ENCODE measurements around the gene HSD17B2. TPM values are rescaled to one million over a fixed set of nuclear protein-coding genes. Genes with fewer than 3 reads are reported as not detected.

Gene HSD17B2
- polyA plus RNA-seq, 1 of the 3 experiments (the other 2 are of a cell fraction), result not detected

- Histone ChIP-seq H3K9ac (no peak overlapping the region), H3K36me3 (replicated peaks in 1 of 2; ENCODE audit: control insufficient read depth in 1 of 2, insufficient read depth in 2 of 2, low read length in 1 of 2) (no peaks in the 10 kb centered on the region), H3K4me3 (ENCODE audit: low read depth in 2 of 2, low read length in 1 of 2) (no peak overlapping the region), H3K27ac (ENCODE audit: low read depth in 2 of 2, low read length in 1 of 2) (no peak overlapping the region), H3K4me1 (ENCODE audit: control insufficient read depth in 1 of 2, insufficient read depth in 2 of 2, low read depth in 1 of 2, low read length in 1 of 2) (no peaks in the 10 kb centered on the region), H3F3A (replicated peaks; ENCODE audit: insufficient read depth) (no peaks in the 10 kb centered on the region), H3K9me3 (no peaks in the 10 kb centered on the region), H3K9me2 (no peaks in the 10 kb centered on the region), H3K79me2 (ENCODE audit: insufficient read depth) (no peaks in the 10 kb centered on the region), H3K4me2 (no peak overlapping the region), H3K27me3 (ENCODE audit: insufficient read depth) (peaks cover 7% of the 10 kb centered on the region; the same call in 1 of the 2 replicates), H4K20me1 (ENCODE audit: insufficient read depth) (no peaks in the 10 kb centered on the region), H2AFZ (ENCODE audit: low read depth) (no peak overlapping the region)
- WGBS (ENCODE audit: low lambda C conversion rate), result 20% methylated on average over 4 of the region's 4 CpGs
- TF ChIP-seq GATA2 (CRISPR knock-in tag; IDR thresholded peaks at IDR 0.05) (no peak), USF1 (IDR thresholded peaks at IDR 0.05; ENCODE audit: borderline replicate concordance, low read depth) (no peak), POLR2AphosphoS5 (IDR thresholded peaks at IDR 0.05; ENCODE audit: low read depth, low read length) (no peak), TAF1 (IDR thresholded peaks at IDR 0.05; ENCODE audit: borderline replicate concordance, low read depth, low read length) (no peak)
- CTCF ChIA-PET, result no interaction called here
- POLR2A ChIA-PET, result no interaction called here
- no peak for DNase-seq
Measured at GRCh38 chr16:82070656-82071369, 35.8 kb downstream of the HSD17B2 start.

GRCh38 chr16:82071421-82071820, 36.4 kb downstream of the HSD17B2 start:
- no peaks in the 10 kb centered on the region for H3K4me1 ChIP-seq (ENCODE audit: control insufficient read depth in 1 of 2, insufficient read depth in 2 of 2, low read depth in 1 of 2, low read length in 1 of 2)
- H3K36me3 ChIP-seq (replicated peaks in 1 of 2; ENCODE audit: control insufficient read depth in 1 of 2, insufficient read depth in 2 of 2, low read length in 1 of 2), result no peaks in the 10 kb centered on the region
- CTCF ChIA-PET, result no interaction called here
- H3K9me2 ChIP-seq, result no peaks in the 10 kb centered on the region
- H3K4me2 ChIP-seq, result no peak overlapping the region
- POLR2A ChIA-PET, result no interaction called here
- H2AFZ ChIP-seq (ENCODE audit: low read depth), result no peak overlapping the region
- H3K27me3 ChIP-seq (ENCODE audit: insufficient read depth), result peaks cover 7% of the 10 kb centered on the region; the same call in 1 of the 2 replicates
- no peaks in the 10 kb centered on the region for H3F3A ChIP-seq (replicated peaks; ENCODE audit: insufficient read depth)
- no peak overlapping the region for H3K4me3 ChIP-seq (ENCODE audit: low read depth in 2 of 2, low read length in 1 of 2)
- H3K27ac ChIP-seq (ENCODE audit: low read depth in 2 of 2, low read length in 1 of 2), result no peak overlapping the region
- DNase-seq, result no peak
- H3K9ac ChIP-seq, result no peak overlapping the region
- no peaks in the 10 kb centered on the region for H4K20me1 ChIP-seq (ENCODE audit: insufficient read depth)
- H3K79me2 ChIP-seq (ENCODE audit: insufficient read depth), result no peaks in the 10 kb centered on the region
- whole genome bisulfite sequencing (ENCODE audit: low lambda C conversion rate), result 24% methylated on average over 4 of the region's 4 CpGs
- TF ChIP-seq PBX3 (IDR thresholded peaks at IDR 0.05), result no peak
- TF ChIP-seq CHD2 (IDR thresholded peaks at IDR 0.05; ENCODE audit: low read length, partially characterized antibody), result no peak
- TF ChIP-seq, protein P1, sequence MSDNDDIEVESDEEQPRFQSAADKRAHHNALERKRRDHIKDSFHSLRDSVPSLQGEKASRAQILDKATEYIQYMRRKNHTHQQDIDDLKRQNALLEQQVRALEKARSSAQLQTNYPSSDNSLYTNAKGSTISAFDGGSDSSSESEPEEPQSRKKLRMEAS (IDR thresholded peaks at IDR 0.05; ENCODE audit: low read depth), result no peak
- TF ChIP-seq, protein P2, sequence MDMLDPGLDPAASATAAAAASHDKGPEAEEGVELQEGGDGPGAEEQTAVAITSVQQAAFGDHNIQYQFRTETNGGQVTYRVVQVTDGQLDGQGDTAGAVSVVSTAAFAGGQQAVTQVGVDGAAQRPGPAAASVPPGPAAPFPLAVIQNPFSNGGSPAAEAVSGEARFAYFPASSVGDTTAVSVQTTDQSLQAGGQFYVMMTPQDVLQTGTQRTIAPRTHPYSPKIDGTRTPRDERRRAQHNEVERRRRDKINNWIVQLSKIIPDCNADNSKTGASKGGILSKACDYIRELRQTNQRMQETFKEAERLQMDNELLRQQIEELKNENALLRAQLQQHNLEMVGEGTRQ (IDR thresholded peaks at IDR 0.05; ENCODE audit: borderline replicate concordance, low read depth, low read length), result no peak
- TF ChIP-seq NFIC (IDR thresholded peaks at IDR 0.05; ENCODE audit: borderline replicate concordance), result no peak
- TF ChIP-seq RXRA (IDR thresholded peaks at IDR 0.05; ENCODE audit: borderline replicate concordance, low read depth), result no peak
- TF ChIP-seq NRF1 (IDR thresholded peaks at IDR 0.05; ENCODE audit: low read depth, low read length), result no peak
- H3K9me3 ChIP-seq, result no peaks in the 10 kb centered on the region

All from SK-N-SH (cell line).